HG02840 (cell line): ENCODE results near the gene ODAD2.

Experiments
- ATAC-seq: cut with Tn5 transposase; IDR thresholded peaks from one replicate; pipeline ENCODE4 v1.9.1; 2021; ENCODE audit warnings: mild to moderate bottlenecking, moderate library complexity, moderate number of reproducible peaks; ENCODE audit not compliant: unreplicated experiment, low FRiP score

The ODAD2 gene

DNA sequence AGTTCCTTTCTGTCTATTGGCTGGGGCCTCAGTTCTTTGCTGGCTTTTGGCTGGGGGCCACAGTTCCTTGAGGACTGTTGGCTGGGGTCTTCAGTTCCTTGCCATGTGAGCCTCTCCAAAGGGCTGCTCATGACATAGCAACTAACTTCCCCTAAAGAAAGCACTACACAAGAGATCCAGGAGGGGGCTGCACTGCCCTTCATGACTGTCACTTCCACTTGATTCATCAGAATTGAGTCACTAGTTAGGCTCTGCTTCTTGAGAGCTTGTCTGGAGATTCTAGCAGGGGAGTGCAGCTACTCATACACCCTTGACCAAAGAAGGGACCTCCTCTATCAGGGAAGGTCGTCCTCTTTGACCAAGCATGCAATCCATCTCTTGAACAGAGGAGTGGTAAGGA lies 215.2 kb downstream of the ODAD2 start:
- no peak for ATAC-seq

- ATAC-seq, result no peak
These were observed 219.3 kb downstream of the ODAD2 start for GRCh38 chr10:27779462-27780015.

DNA sequence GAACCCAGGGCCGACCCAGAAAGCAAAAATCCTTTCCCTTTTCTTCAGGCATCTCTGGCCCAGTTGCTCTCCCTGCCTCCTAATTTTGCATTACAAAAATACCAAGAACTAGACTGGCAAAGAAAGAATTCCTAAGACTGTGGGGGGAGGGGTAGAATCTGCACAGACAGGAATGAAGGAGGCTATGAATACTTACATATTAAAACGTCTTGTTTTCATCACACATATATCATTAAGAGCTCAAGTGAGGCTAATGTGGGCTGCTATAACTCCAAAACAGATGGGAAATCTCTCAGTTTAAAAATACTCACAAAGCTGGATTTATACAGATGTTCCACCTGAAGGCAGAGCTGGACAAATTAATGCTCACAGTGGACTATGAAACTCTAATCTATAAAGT lies 224.0 kb downstream of the ODAD2 start:
- no peak for ATAC-seq

GRCh38 chr10:27771231-27771630 lies 227.6 kb downstream of the ODAD2 start:
- ATAC-seq, result no peak

DNA sequence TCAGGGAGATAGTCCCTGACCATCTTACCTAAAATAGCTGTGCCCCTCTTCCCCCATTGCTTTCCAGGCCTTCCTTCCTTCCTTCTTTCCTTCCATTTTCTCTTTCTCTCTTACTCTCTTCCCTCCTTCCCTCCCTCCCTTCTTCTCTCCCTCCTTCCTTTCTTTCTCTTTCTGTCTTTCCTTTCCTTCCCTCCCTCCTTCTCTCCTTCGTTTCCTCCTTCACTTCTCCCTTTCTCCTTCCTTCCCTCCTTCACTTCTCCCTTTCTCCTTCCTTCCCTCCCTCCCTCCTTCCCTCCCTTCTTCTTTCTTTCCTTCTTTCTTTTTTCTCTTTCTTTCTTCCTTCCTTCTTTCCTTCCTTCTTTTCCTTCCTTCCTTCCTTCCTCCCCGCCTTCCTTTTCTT lies 228.7 kb downstream of the ODAD2 start:
- ATAC-seq, result no peak
